ENCODE results near the gene GPC6.

Gene GPC6

GRCh38 chr13:94298346-94298745, 1071.7 kb downstream of the GPC6 start:
- POLR2A ChIA-PET, result no interaction called here

GRCh38 chr13:94300401-94300800, 1073.8 kb downstream of the GPC6 start:
- no peak overlapping the region for H3K4me3 ChIP-seq (ENCODE audit: low read depth, low read length)
- no peaks in the 10 kb centered on the region for H3K9me3 ChIP-seq (ENCODE audit: control insufficient read depth, insufficient read depth, low read depth, low read length)
- no peaks in the 10 kb centered on the region for H3K4me1 ChIP-seq (ENCODE audit: control insufficient read depth, insufficient read depth, low read length)
- H3K36me3 ChIP-seq (ENCODE audit: control insufficient read depth in 2 of 2, insufficient read depth in 1 of 2, low read length in 2 of 2), result no peaks in the 10 kb centered on the region
- TF ChIP-seq HOXC10 (CRISPR knock-in tag; IDR thresholded peaks at IDR 0.05) (no peak), PRDM2 (tag by site-specific recombination; IDR thresholded peaks at IDR 0.05; ENCODE audit: borderline replicate concordance) (no peak), ZSCAN5A (tag by site-specific recombination; IDR thresholded peaks at IDR 0.05) (no peak), ZNF366 (tag by site-specific recombination; conservative IDR thresholded peaks at IDR 0.05) (no peak), ZNF174 (tag by site-specific recombination; IDR thresholded peaks at IDR 0.05) (no peak), IKZF3 (tag by site-specific recombination; IDR thresholded peaks at IDR 0.05) (no peak), KLF17 (tag by site-specific recombination; IDR thresholded peaks at IDR 0.05) (no peak), ATF2 (tag by site-specific recombination; IDR thresholded peaks at IDR 0.05; ENCODE audit: low read depth) (no peak), ZBTB6 (tag by site-specific recombination; IDR thresholded peaks at IDR 0.05) (no peak), KLF1 (tag by site-specific recombination; IDR thresholded peaks at IDR 0.05) (no peak), ZNF140 (tag by site-specific recombination; IDR thresholded peaks at IDR 0.05) (no peak), OSR2 (tag by site-specific recombination; IDR thresholded peaks at IDR 0.05) (no peak), GFI1B (tag by site-specific recombination; IDR thresholded peaks at IDR 0.05) (no peak)
- ChIA-PET POLR2A (no interaction called here), CTCF (interaction anchor here (1.3 kb wide), 1 partner anchor 116 kb away, joined by 3 read pairs; no protein-coding TSS in a partner anchor)
- no peak overlapping the region for H3K27ac ChIP-seq (ENCODE audit: extremely low read depth, low read depth, low read length)

More at GRCh38 chr13:94298346-94298745, 1071.7 kb downstream of the GPC6 start:
- no peak for TF ChIP-seq ZBTB11 (tag by site-specific recombination; conservative IDR thresholded peaks at IDR 0.05; ENCODE audit: low read depth)
- H3K4me1 ChIP-seq (ENCODE audit: control insufficient read depth, insufficient read depth, low read length), result no peaks in the 10 kb centered on the region
- no peak overlapping the region for H3K4me3 ChIP-seq (ENCODE audit: low read depth, low read length)
- no peaks in the 10 kb centered on the region for H3K36me3 ChIP-seq (ENCODE audit: control insufficient read depth in 2 of 2, insufficient read depth in 1 of 2, low read length in 2 of 2)
- no peaks in the 10 kb centered on the region for H3K9me3 ChIP-seq (ENCODE audit: control insufficient read depth, insufficient read depth, low read depth, low read length)
- CTCF ChIA-PET, result interaction anchor here (0.7 to 1.1 kb wide), 2 partner anchors 9 to 89 kb away, joined by 3 to 4 read pairs; no protein-coding TSS in a partner anchor
- H3K27ac ChIP-seq (ENCODE audit: extremely low read depth, low read depth, low read length), result no peak overlapping the region
